GM12878 (cell line): ENCODE measurements around the gene TMEM171. TPM values are rescaled to one million over a fixed set of nuclear protein-coding genes. Genes with fewer than 3 reads are reported as not detected.

Experiments
- ATAC-seq: fragments of 200-7000 bp; cut with Tn5 transposase; 3 replicates; pipeline ENCODE4 v1.9.1; 2020; ENCODE audit warnings: mild to moderate bottlenecking, moderate library complexity
- BruUV-seq: library from RNA; stranded (reverse); fragments of 400-500 nt; replicated peaks from 2 replicates; lab custom pipeline; 2021; lab: Mats Ljungman, UMichigan
- CTCF ChIA-PET: fragments of 300-600 bp; sonication (Branson Sonifier 250); formaldehyde crosslinking; extraction: SDS; loops from one replicate; lab custom pipeline; 2021; ENCODE audit warnings: inconsistent platforms; lab: Yijun Ruan, JAX
- POLR2A ChIA-PET: fragments of 350-600 bp; formaldehyde crosslinking; extraction: SDS; loops from one replicate; lab custom pipeline; 2021; ENCODE audit warnings: inconsistent platforms; lab: Charles Lee
- RAD21 ChIA-PET: fragments of 300-600 bp; sonication (Branson Sonifier 250); formaldehyde crosslinking; loops from one replicate; lab custom pipeline; 2023; ENCODE audit warnings: antibody characterized with exemption; ENCODE audit not compliant: unreplicated experiment; lab: Charles Lee
- SMC1A ChIA-PET: fragments of 300-600 bp; sonication (Branson Sonifier 250); formaldehyde crosslinking; loops from one replicate; lab custom pipeline; 2023; ENCODE audit not compliant: unreplicated experiment, uncharacterized antibody; lab: Charles Lee
- DNase-seq: peaks from one replicate; pipeline ENCODE4 v3.0.0-alpha.2; 2011; ENCODE audit warnings: low read depth, low spot score
- FAIRE-seq: peaks from 3 replicates; lab custom pipeline; 2011; peaks lifted over from hg19 to GRCh38; lab: Jason Lieb, UNC
- H2AFZ ChIP-seq: 2 replicates; pipeline ENCODE4 v1.6.0; 2011; ENCODE audit warnings: low read depth, low read length, control low read depth; ENCODE audit not compliant: control insufficient read depth
- H3K27ac ChIP-seq: 2 replicates; pipeline ENCODE4 v1.5.1; 2011; ENCODE audit warnings: control low read depth; ENCODE audit not compliant: control insufficient read depth, insufficient read depth
- H3K27me3 ChIP-seq, 2 experiments: replicated peaks in 1 of 2; 2 replicates each; pipeline versions ENCODE4 v1.6.0 to v1.6.1; 2011; ENCODE audit warnings: low read length in 1 of 2; ENCODE audit not compliant: control insufficient read depth in 2 of 2, insufficient read depth in 2 of 2
- H3K36me3 ChIP-seq, 2 experiments: 2 replicates each; pipeline ENCODE4 v1.5.1; 2011; ENCODE audit warnings: low read length in 1 of 2; ENCODE audit not compliant: control insufficient read depth in 2 of 2, insufficient read depth in 2 of 2
- H3K4me1 ChIP-seq: 2 replicates; pipeline ENCODE4 v1.6.1; 2011; ENCODE audit warnings: mild to moderate bottlenecking, low read length, moderate library complexity, mixed read lengths; ENCODE audit not compliant: control insufficient read depth, insufficient read depth
- H3K4me2 ChIP-seq: 2 replicates; pipeline ENCODE4 v1.6.0; 2011; ENCODE audit warnings: control low read depth; ENCODE audit not compliant: control insufficient read depth, insufficient read depth
- H3K4me3 ChIP-seq: fragments of 200-600 bp; sonication (generic); 2 replicates; pipeline ENCODE4 v1.5.1; 2016
- H3K79me2 ChIP-seq: 2 replicates; pipeline ENCODE4 v1.6.0; 2011; ENCODE audit warnings: low read length; ENCODE audit not compliant: control insufficient read depth, insufficient read depth
- H3K9ac ChIP-seq: 2 replicates; pipeline ENCODE4 v1.8.0; 2011; ENCODE audit warnings: low read length, control low read depth, mixed read lengths; ENCODE audit not compliant: control insufficient read depth, insufficient read depth
- H3K9me3 ChIP-seq: replicated peaks from 3 replicates; pipeline ENCODE4 v1.5.1; 2011; ENCODE audit warnings: mild to moderate bottlenecking, low read length; ENCODE audit not compliant: control insufficient read depth, insufficient read depth
- H4K20me1 ChIP-seq: 2 replicates; pipeline ENCODE4 v1.6.0; 2011; ENCODE audit not compliant: control insufficient read depth, insufficient read depth
- ATF7 ChIP-seq: fragments of 450-650 bp; IDR thresholded peaks from 2 replicates; pipeline ENCODE4 v1.6.1; 2016; ENCODE audit warnings: low read depth, mild to moderate bottlenecking
- BRCA1 ChIP-seq: IDR thresholded peaks from 2 replicates; pipeline ENCODE4 v1.6.1; 2011; ENCODE audit warnings: low read depth, low read length, improper control_type of control experiment
- EED ChIP-seq: sonication (generic); IDR thresholded peaks from 2 replicates; pipeline ENCODE4 v1.6.1; 2016; ENCODE audit warnings: antibody characterized with exemption, low read depth
- ETV6 ChIP-seq, 2 experiments: fragments of 450-650 bp in 1 of 2; IDR thresholded peaks in 1 of 2; conservative IDR thresholded peaks in 1 of 2; 2 replicates each; pipeline ENCODE4 v1.6.1; 2014; ENCODE audit warnings: antibody characterized with exemption in 1 of 2, borderline replicate concordance in 1 of 2, low read depth in 1 of 2, mild to moderate bottlenecking in 1 of 2, moderate library complexity in 1 of 2
- HCFC1 ChIP-seq: fragments of 150-350 bp; IDR thresholded peaks from 2 replicates; pipeline ENCODE4 v1.6.1; 2014; ENCODE audit warnings: low read length
- IRF4 ChIP-seq: IDR thresholded peaks from 2 replicates; pipeline ENCODE4 v1.6.1; 2011; ENCODE audit warnings: low read depth, low read length
- JUNB ChIP-seq: IDR thresholded peaks from 2 replicates; pipeline ENCODE4 v1.6.1; 2016; ENCODE audit warnings: antibody characterized with exemption, mild to moderate bottlenecking
- NFXL1 ChIP-seq: fragments of 450-650 bp; IDR thresholded peaks from 2 replicates; pipeline ENCODE4 v1.6.1; 2017; ENCODE audit warnings: antibody characterized with exemption, mild to moderate bottlenecking, borderline replicate concordance
- NFYB ChIP-seq: IDR thresholded peaks from 2 replicates; pipeline ENCODE4 v1.6.1; 2011; ENCODE audit warnings: low read depth, mild to moderate bottlenecking, low read length, improper control_type of control experiment, moderate library complexity; ENCODE audit not compliant: insufficient read depth
- PAX8 ChIP-seq: fragments of 450-650 bp; IDR thresholded peaks from 2 replicates; pipeline ENCODE4 v1.6.1; 2017; ENCODE audit warnings: mild to moderate bottlenecking, moderate library complexity
- POLR2A ChIP-seq: IDR thresholded peaks from 2 replicates; pipeline ENCODE4 v1.6.1; 2011; ENCODE audit warnings: low read depth, mild to moderate bottlenecking, low read length
- POLR2AphosphoS5 ChIP-seq: IDR thresholded peaks from 2 replicates; pipeline ENCODE4 v1.6.1; 2011; ENCODE audit warnings: mild to moderate bottlenecking, low read length, inconsistent platforms
- RELA ChIP-seq: fragments of 450-650 bp; IDR thresholded peaks from 2 replicates; pipeline ENCODE4 v1.8.0; 2014; ENCODE audit warnings: borderline replicate concordance; ENCODE audit not compliant: partially characterized antibody
- SMARCA5 ChIP-seq: fragments of 450-650 bp; IDR thresholded peaks from 2 replicates; pipeline ENCODE4 v1.6.1; 2017; ENCODE audit warnings: mild to moderate bottlenecking
- TAF1 ChIP-seq: IDR thresholded peaks from 2 replicates; pipeline ENCODE4 v1.6.1; 2011; ENCODE audit warnings: mild to moderate bottlenecking, low read depth, low read length, borderline replicate concordance
- TBL1XR1 ChIP-seq: IDR thresholded peaks from 2 replicates; pipeline ENCODE4 v1.6.1; 2012; ENCODE audit warnings: low read depth, low read length, improper control_type of control experiment
- YBX1 ChIP-seq: fragments of 450-650 bp; IDR thresholded peaks from 2 replicates; pipeline ENCODE4 v1.6.1; 2016; ENCODE audit warnings: antibody characterized with exemption
- ZNF384 ChIP-seq: IDR thresholded peaks from 2 replicates; pipeline ENCODE4 v1.6.1; 2012; ENCODE audit warnings: low read depth, mild to moderate bottlenecking, low read length, improper control_type of control experiment, borderline replicate concordance
- ZZZ3 ChIP-seq: IDR thresholded peaks from 2 replicates; pipeline ENCODE4 v1.6.1; 2011; ENCODE audit warnings: low read depth; ENCODE audit not compliant: control insufficient read depth, insufficient read length
- WGBS: methylation state at CpG from one replicate; pipeline ENCODE4 v1.1.6; 2016; ENCODE audit warnings: low lambda C conversion rate; ENCODE audit not compliant: insufficient replicate concordance, insufficient coverage; ENCODE audit errors: missing lambda C conversion rate; 5-methylcytosine and 5-hydroxymethylcytosine counted together
- in situ Hi-C: fragments of 300-500 bp; cut with MboI; formaldehyde crosslinking; loops from 9 replicates; pipeline ENCODE4 v1.14.3; 2018; ENCODE audit warnings: mixed read lengths
- intact Hi-C: fragments of 100-400 bp; cut with micrococcal nuclease; formaldehyde crosslinking; loops from one replicate; pipeline ENCODE4 v1.14.2; 2022; ENCODE audit not compliant: unreplicated experiment
- polyA plus RNA-seq, 11 experiments: library from polyadenylated mRNA; depleted of rRNA in 4 of 11; unstranded in 6 of 11; stranded (reverse) in 5 of 11; fragments of >200 nt; fragmentation: Nextera tagmentation in 4 of 11; fragmentation: Illumina TruSeq in 1 of 11; extraction: Ambion mirVana in 4 of 11; extraction: Trizol in 1 of 11; gene quantifications; 1 replicate in 1 of 11; 2 replicates in 10 of 11; pipeline versions ENCODE4 v1.2.1 to v1.2.3, GENCODE V29; 2011 to 2016; ENCODE audit warnings: inconsistent platforms in 2 of 11, missing spikeins in 2 of 11, low read depth in 1 of 11
- total RNA-seq, 4 experiments: library from RNA; depleted of rRNA in 3 of 4; stranded (reverse); fragments of >200 nt in 3 of 4; fragmentation: Illumina TruSeq in 1 of 4; extraction: Trizol in 1 of 4; gene quantifications; 2 replicates each; pipeline versions ENCODE4 v1.2.1 to v1.2.3, GENCODE V29; 2013 to 2021
- TF ChIP-seq, protein P1 (sequence below): IDR thresholded peaks from 2 replicates; pipeline ENCODE4 v1.6.1; 2011; ENCODE audit warnings: low read depth, low read length, improper control_type of control experiment, borderline replicate concordance
- TF ChIP-seq, protein P2 (sequence below): IDR thresholded peaks from 2 replicates; pipeline ENCODE4 v1.6.1; 2012; ENCODE audit warnings: mild to moderate bottlenecking, low read depth, low read length

The TMEM171 gene
- total and polyA plus RNA-seq, 10 of the 15 experiments (the other 5 are each of a cell fraction or from before 2014, with no cell fraction given): not detected

DNA sequence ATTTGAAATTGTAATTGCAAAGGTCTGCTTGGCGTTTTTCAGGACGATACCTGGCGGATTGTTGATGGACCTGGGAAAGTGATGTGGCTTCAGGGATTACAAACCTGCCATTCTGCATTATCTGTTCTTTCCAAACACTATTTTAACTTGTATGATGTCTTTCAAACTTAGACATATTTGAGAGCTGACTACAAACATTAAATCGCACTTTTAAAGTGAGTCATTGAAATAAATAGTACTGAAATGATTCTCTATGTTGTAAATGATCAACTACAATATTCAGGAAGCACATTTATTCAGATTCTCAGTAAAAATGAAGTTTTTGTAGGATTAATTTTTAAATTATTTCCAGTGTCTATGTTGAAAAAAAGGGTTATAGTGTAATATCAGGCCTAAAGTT, 32.3 kb upstream of the TMEM171 start (continued):
- TF ChIP-seq ZZZ3 (no peak), ETV6 (conservative IDR thresholded peaks at IDR 0.05 in 1 of 2, IDR thresholded peaks at IDR 0.05 in 1 of 2; ENCODE audit: borderline replicate concordance in 1 of 2, low read depth in 1 of 2) (no peak), ZNF384 (no peak), JUNB (no peak)

DNA sequence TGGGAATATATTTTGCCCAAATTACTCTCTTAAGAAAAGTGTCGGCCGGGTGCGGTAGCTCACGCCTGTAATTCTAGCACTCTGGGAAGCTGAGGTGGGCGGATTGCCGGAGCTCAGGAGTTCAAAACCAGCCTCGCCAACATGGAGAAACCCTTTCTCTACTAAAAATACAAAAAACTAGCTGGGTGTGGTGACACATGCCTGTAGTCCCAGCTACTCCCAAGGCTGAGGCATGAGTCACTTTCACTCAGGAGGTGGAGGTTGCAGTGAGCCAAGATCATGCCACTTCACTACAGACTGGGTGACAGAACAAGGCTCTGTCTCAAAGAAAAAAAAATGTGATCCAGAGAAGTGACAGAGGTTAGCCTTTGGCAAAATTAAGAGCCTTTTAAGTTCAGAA, 26.4 kb upstream of the TMEM171 start:
- H3K79me2 ChIP-seq: no peaks in the 10 kb centered on the region
- SMC1A ChIA-PET: interaction anchor here (0.6 to 1.1 kb wide), 2 partner anchors 13 to 861 kb away, joined by 3 read pairs; no protein-coding TSS in a partner anchor
- RAD21 ChIA-PET: no interaction called here
- intact Hi-C loops: no loop called here
- BruUV-seq: no TSS peak
- no peak for FAIRE-seq
- no peaks in the 10 kb centered on the region for H4K20me1 ChIP-seq
- H3K4me1 ChIP-seq: no peaks in the 10 kb centered on the region
- no peak overlapping the region for H3K4me3 ChIP-seq
- H3K27ac ChIP-seq: no peak overlapping the region
- ATAC-seq: no peak
- no peaks in the 10 kb centered on the region; the same call in 2 of the 3 replicates for H3K9me3 ChIP-seq
- CTCF ChIA-PET: interaction anchor here (0.6 to 1.1 kb wide), 3 partner anchors 10 to 1425 kb away, joined by 3 read pairs; no protein-coding TSS in a partner anchor
- POLR2A ChIA-PET: no interaction called here
- H3K36me3 ChIP-seq: no peaks in the 10 kb centered on the region
- in situ Hi-C loops: no loop called here
- no peaks in the 10 kb centered on the region for H3K27me3 ChIP-seq
- H3K4me2 ChIP-seq: no peak overlapping the region
- H3K9ac ChIP-seq: no peak overlapping the region
- WGBS: 81% methylated on average over 7 of the region's 7 CpGs
- DNase-seq: no peak
- H2AFZ ChIP-seq: no peak overlapping the region
- TF ChIP-seq HCFC1: no peak
- TF ChIP-seq, protein P1, sequence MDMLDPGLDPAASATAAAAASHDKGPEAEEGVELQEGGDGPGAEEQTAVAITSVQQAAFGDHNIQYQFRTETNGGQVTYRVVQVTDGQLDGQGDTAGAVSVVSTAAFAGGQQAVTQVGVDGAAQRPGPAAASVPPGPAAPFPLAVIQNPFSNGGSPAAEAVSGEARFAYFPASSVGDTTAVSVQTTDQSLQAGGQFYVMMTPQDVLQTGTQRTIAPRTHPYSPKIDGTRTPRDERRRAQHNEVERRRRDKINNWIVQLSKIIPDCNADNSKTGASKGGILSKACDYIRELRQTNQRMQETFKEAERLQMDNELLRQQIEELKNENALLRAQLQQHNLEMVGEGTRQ: no peak
- TF ChIP-seq JUNB: no peak
- TF ChIP-seq BRCA1: no peak
- TF ChIP-seq NFYB: no peak
- TF ChIP-seq SMARCA5: no peak
- TF ChIP-seq POLR2A: no peak
- TF ChIP-seq NFXL1: no peak
- TF ChIP-seq TAF1: no peak
- TF ChIP-seq TBL1XR1: no peak
- TF ChIP-seq PAX8: no peak
- no peak for TF ChIP-seq EED
- TF ChIP-seq, protein P2, sequence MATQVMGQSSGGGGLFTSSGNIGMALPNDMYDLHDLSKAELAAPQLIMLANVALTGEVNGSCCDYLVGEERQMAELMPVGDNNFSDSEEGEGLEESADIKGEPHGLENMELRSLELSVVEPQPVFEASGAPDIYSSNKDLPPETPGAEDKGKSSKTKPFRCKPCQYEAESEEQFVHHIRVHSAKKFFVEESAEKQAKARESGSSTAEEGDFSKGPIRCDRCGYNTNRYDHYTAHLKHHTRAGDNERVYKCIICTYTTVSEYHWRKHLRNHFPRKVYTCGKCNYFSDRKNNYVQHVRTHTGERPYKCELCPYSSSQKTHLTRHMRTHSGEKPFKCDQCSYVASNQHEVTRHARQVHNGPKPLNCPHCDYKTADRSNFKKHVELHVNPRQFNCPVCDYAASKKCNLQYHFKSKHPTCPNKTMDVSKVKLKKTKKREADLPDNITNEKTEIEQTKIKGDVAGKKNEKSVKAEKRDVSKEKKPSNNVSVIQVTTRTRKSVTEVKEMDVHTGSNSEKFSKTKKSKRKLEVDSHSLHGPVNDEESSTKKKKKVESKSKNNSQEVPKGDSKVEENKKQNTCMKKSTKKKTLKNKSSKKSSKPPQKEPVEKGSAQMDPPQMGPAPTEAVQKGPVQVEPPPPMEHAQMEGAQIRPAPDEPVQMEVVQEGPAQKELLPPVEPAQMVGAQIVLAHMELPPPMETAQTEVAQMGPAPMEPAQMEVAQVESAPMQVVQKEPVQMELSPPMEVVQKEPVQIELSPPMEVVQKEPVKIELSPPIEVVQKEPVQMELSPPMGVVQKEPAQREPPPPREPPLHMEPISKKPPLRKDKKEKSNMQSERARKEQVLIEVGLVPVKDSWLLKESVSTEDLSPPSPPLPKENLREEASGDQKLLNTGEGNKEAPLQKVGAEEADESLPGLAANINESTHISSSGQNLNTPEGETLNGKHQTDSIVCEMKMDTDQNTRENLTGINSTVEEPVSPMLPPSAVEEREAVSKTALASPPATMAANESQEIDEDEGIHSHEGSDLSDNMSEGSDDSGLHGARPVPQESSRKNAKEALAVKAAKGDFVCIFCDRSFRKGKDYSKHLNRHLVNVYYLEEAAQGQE: no peak
- TF ChIP-seq ATF7: no peak
- TF ChIP-seq RELA: no peak
- TF ChIP-seq IRF4: no peak
- TF ChIP-seq POLR2AphosphoS5: no peak
- no peak for TF ChIP-seq YBX1
